BJ (cell line): ENCODE data around the gene ORMDL1. TPM values are rescaled to one million over a fixed set of nuclear protein-coding genes. Genes with fewer than 3 reads are reported as not detected.

Experiments
- CTCF ChIA-PET: fragments of 350-600 bp; formaldehyde crosslinking; extraction: SDS; loops from one replicate; lab custom pipeline; 2021; ENCODE audit warnings: antibody characterized with exemption, inconsistent platforms; lab: Yijun Ruan, JAX
- POLR2A ChIA-PET: fragments of 300-600 bp; sonication (Branson Sonifier 250); formaldehyde crosslinking; extraction: SDS; loops from one replicate; lab custom pipeline; 2021; ENCODE audit warnings: antibody characterized with exemption; lab: Charles Lee
- DNase-seq: peaks from one replicate; pipeline ENCODE4 v3.0.0-alpha.2; 2011; ENCODE audit warnings: low read depth
- H3K27me3 ChIP-seq: 2 replicates; pipeline ENCODE4 v1.6.0; 2011; ENCODE audit warnings: low read length; ENCODE audit not compliant: control insufficient read depth, insufficient read depth
- H3K36me3 ChIP-seq: 2 replicates; pipeline ENCODE4 v1.5.1; 2011; ENCODE audit warnings: low read length; ENCODE audit not compliant: control insufficient read depth, insufficient read depth
- H3K4me3 ChIP-seq: 2 replicates; pipeline ENCODE4 v1.5.1; 2011; ENCODE audit warnings: low read depth, mild to moderate bottlenecking, control low read depth, low read length
- CTCF ChIP-seq: IDR thresholded peaks from 2 replicates; pipeline ENCODE4 v1.5.1; 2011; ENCODE audit warnings: low read depth, mild to moderate bottlenecking, control low read depth, inconsistent platforms, low read length, moderate library complexity; ENCODE audit not compliant: insufficient read depth
- polyA minus RNA-seq: library from RNA; depleted of rRNA, polyadenylated mRNA; stranded (reverse); fragments of >200 nt; gene quantifications from 2 replicates; pipeline ENCODE4 v1.2.3, GENCODE V29; 2011; rRNA and poly(A)+ RNA removed
- polyA plus RNA-seq: library from polyadenylated mRNA; depleted of rRNA; stranded (reverse); fragments of >200 nt; gene quantifications from 2 replicates; pipeline ENCODE4 v1.2.3, GENCODE V29; 2011; rRNA removed

ORMDL1 gene, protein sequence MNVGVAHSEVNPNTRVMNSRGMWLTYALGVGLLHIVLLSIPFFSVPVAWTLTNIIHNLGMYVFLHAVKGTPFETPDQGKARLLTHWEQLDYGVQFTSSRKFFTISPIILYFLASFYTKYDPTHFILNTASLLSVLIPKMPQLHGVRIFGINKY
- polyA plus RNA-seq (39.6 and 77.5 TPM in 2 replicates), polyA minus RNA-seq (10.1 and 10.9 TPM in 2 replicates)

DNA sequence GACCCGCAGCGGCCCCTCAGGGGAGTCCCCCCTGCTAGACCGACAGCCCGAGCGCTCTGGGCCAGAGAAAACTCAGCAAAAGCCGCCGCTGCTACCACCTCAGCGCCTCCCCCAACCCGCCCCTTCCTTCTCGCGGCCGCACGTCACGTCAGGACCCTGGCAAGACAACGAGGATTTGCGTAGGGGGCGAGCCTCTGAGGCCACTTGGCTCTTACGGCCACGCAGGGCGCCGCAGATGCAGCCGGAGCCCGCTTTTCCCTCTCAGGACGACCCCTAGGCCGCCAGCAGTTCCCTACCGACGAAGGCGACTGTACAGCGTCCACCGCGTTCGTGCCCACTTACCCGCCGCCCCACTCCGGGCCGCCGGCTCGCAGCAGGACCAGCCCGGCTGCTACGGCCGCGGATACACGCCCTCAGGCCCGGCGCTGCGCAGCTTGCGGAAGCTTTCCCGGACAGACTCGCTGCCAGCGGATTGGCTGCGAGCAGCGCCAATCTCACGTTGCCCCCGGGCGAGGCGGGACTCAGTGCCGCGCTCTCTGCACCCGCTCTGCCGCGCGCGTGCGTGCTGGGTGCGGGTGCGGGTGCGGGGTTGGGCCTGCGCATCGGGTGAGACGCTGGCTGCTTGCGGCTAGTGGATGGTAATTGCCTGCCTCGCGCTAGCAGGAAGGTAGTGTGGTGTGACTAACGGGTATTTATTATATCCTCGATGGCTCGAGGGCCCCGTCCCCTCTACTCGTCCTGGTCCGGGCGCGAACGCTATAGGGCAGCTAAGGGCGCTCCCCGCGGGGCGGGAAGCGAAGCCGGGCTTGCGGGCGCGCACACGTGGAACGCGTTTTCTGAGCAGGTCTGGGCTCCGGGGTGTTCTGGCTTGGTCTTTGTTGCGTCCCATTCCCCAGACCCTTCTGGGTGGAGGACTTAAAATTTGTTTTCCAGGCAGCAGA lies at the start of gene ORMDL1, which contains the start of gene PMS1:
Gene ORMDL1 (minus strand): TSS at position 413 of the 941 bp plus-strand sequence. CDS start 1,744 bp downstream, outside the sequence.
Gene PMS1 (plus strand): TSS at position 524 of the 941 bp plus-strand sequence. CDS start 7,360 bp downstream, outside the sequence.
- H3K27me3 ChIP-seq: no peaks in the 10 kb centered on the region
- H3K36me3 ChIP-seq: 0 out of 2 replicates have a peak, but pooled peaks cover 2% of the 10 kb centered on the region
- no peak for TF ChIP-seq CTCF
- DNase-seq: peak; percentile 71
- POLR2A ChIA-PET: no interaction called here
- H3K4me3 ChIP-seq: peak within 1 kb of the TSS; percentile 64
- CTCF ChIA-PET: interaction anchor here (0.7 to 1.6 kb wide), 5 partner anchors 15 to 536 kb away, joined by 3 to 6 read pairs (median 3); partner anchors contain the start of genes HIBCH and OSGEPL1

DNA sequence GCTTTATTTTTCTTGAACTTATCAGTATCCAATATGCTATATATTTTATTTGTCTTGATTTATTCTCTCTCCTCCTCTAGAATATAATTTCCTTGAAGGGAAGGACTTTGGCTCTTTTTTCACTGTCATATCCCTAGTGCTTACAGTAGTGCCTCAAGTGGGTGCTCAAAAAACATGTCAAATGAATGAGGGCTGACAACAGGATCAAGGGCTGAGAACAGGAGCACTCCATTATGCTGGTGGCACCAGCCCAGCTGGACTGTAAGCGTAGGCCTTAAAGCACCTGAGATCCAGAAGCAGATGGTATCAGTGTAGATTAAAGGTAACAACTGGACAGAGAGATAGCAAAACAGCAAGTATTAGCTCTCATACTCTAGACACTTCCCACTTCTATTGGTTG lies 46.4 kb upstream of the ORMDL1 start:
- ChIA-PET POLR2A (no interaction called here), CTCF (interaction anchor here (1.0 kb wide), 1 partner anchor 68 kb away, joined by 3 read pairs; the partner anchor contains the start of gene OSGEPL1)
- TF ChIP-seq CTCF: no peak
- H3K27me3 ChIP-seq: no peaks in the 10 kb centered on the region
- no peaks in the 10 kb centered on the region for H3K36me3 ChIP-seq
- no peak overlapping the region for H3K4me3 ChIP-seq
- DNase-seq: no peak

DNA sequence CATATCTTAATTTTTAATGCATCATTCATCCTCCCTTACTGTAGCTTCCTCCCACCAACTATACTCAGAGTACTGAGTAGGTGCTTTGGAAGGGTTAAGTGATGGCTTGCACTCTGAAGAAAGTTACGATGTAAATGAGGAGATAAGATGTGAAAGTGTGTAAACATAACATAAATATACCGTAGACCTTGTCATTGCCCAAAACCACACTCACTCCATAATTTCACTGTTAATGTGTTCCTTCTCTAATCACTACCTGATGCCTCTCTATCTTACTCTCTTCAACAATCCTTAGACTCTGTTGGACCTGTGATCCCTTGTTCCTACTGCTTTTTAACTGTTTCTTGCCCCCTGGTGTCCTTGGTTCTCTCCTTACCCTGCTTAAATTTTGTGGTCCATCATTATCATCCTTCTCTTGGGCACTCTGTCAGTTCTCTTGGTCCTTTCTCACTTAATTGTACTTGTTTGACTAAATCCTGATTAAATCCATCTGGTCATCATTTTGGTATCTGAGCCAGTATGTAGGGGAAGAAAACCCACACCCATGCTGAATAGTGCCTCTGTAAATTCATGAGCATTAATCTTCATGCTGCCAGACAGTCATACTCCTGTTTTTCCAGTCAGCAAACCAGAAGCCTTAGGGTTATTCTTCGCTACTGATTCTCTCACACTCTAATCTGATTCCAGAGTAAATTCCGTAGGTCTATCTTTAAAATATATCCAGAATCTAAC lies 45.1 kb upstream of the ORMDL1 start:
- Histone ChIP-seq H3K4me3 (no peak overlapping the region), H3K36me3 (no peaks in the 10 kb centered on the region), H3K27me3 (no peaks in the 10 kb centered on the region)
- no peak for DNase-seq
- ChIA-PET CTCF (interaction anchor here (1.2 kb wide), 2 partner anchors 9 to 20 kb away, joined by 3 read pairs; no protein-coding TSS in a partner anchor), POLR2A (no interaction called here)
- no peak for TF ChIP-seq CTCF

DNA sequence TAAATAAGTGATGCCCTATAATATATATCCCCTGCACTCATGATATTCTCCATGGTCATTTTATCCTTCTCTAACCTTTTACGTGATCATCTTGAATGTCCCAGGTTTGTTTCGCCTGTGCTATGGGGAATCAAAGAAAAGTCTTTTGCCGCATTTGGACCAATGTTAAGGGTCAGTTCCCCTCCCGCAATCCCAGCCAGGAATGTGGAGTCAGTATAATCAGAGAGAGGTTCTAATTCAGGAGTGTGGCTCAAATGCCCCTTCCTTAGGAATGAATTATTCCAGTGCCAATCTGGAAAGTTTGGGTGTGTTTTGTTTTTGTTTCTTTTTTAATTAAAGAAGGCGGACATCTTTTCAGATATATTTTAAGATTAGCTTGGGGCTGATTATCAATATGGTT lies 41.9 kb upstream of the ORMDL1 start:
- Histone ChIP-seq H3K4me3 (no peak overlapping the region), H3K36me3 (no peaks in the 10 kb centered on the region), H3K27me3 (no peaks in the 10 kb centered on the region)
- TF ChIP-seq CTCF: no peak
- DNase-seq: no peak
- CTCF ChIA-PET: no interaction called here
- POLR2A ChIA-PET: no interaction called here
